ENCODE results near the gene ITPRIPL2.

- TF ChIP-seq, protein P1, sequence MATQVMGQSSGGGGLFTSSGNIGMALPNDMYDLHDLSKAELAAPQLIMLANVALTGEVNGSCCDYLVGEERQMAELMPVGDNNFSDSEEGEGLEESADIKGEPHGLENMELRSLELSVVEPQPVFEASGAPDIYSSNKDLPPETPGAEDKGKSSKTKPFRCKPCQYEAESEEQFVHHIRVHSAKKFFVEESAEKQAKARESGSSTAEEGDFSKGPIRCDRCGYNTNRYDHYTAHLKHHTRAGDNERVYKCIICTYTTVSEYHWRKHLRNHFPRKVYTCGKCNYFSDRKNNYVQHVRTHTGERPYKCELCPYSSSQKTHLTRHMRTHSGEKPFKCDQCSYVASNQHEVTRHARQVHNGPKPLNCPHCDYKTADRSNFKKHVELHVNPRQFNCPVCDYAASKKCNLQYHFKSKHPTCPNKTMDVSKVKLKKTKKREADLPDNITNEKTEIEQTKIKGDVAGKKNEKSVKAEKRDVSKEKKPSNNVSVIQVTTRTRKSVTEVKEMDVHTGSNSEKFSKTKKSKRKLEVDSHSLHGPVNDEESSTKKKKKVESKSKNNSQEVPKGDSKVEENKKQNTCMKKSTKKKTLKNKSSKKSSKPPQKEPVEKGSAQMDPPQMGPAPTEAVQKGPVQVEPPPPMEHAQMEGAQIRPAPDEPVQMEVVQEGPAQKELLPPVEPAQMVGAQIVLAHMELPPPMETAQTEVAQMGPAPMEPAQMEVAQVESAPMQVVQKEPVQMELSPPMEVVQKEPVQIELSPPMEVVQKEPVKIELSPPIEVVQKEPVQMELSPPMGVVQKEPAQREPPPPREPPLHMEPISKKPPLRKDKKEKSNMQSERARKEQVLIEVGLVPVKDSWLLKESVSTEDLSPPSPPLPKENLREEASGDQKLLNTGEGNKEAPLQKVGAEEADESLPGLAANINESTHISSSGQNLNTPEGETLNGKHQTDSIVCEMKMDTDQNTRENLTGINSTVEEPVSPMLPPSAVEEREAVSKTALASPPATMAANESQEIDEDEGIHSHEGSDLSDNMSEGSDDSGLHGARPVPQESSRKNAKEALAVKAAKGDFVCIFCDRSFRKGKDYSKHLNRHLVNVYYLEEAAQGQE (IDR thresholded peaks at IDR 0.05; ENCODE audit: borderline replicate concordance in 1 of 2, low read depth in 1 of 2, low read length in 2 of 2) = no peak
- no peak for TF ChIP-seq ZBTB26 (CRISPR knock-in tag; IDR thresholded peaks at IDR 0.05; ENCODE audit: borderline replicate concordance)
- TF ChIP-seq, protein P2, sequence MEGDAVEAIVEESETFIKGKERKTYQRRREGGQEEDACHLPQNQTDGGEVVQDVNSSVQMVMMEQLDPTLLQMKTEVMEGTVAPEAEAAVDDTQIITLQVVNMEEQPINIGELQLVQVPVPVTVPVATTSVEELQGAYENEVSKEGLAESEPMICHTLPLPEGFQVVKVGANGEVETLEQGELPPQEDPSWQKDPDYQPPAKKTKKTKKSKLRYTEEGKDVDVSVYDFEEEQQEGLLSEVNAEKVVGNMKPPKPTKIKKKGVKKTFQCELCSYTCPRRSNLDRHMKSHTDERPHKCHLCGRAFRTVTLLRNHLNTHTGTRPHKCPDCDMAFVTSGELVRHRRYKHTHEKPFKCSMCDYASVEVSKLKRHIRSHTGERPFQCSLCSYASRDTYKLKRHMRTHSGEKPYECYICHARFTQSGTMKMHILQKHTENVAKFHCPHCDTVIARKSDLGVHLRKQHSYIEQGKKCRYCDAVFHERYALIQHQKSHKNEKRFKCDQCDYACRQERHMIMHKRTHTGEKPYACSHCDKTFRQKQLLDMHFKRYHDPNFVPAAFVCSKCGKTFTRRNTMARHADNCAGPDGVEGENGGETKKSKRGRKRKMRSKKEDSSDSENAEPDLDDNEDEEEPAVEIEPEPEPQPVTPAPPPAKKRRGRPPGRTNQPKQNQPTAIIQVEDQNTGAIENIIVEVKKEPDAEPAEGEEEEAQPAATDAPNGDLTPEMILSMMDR (CRISPR knock-in tag; IDR thresholded peaks at IDR 0.05) = no peak
- no peak for TF ChIP-seq GABPB1 (CRISPR knock-in tag; IDR thresholded peaks at IDR 0.05)
- TF ChIP-seq SNAPC4 (CRISPR knock-in tag; IDR thresholded peaks at IDR 0.05) = no peak
- no peak for TF ChIP-seq MXI1 (IDR thresholded peaks at IDR 0.05; ENCODE audit: borderline replicate concordance, low read depth, low read length)
- no peak for TF ChIP-seq FOXJ3 (CRISPR knock-in tag; IDR thresholded peaks at IDR 0.05; ENCODE audit: borderline replicate concordance)
Observed at GRCh38 chr16:19090916-19091315, 22.8 kb upstream of the ITPRIPL2 start.

Data from HepG2 (cell line).